Measurements from ENCODE around the gene LMAN2L.

Gene LMAN2L

DNA sequence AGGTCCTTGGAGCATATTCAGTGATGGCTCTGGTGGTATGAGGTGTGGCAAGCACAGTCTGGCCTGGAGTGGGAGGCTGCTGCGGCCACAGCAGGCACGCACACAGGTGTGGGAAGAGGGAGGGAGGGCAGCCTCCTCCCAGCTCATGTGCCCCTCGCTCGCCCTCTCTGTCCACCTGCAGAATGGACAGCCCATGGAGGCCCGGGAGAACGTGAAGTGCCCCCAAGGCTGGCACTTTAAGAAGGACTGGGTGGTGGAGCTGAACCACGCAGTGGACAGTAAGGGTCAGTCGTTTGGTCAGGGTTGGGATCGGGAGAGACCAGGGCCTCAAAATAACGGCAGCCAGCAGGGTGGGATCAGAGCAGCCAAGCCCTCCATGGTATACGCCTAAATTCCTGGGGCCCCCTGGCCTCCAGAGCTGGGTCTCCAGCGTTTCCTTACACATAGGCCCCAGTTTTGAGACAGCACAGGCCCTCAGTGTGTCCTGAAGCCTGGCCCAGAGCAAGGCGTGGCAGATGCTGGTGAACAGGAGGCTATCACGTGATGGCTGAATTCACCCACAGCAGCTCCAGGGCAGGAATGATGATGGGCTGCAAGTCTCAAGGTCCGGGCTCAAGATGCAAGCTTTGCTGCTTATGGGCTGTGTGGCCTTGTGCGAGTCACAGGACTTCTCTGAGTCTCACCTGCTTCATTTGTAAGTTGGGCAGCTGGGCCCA is 49.4 kb downstream of the LMAN2L start:
- no peak for DNase-seq (ENCODE audit: low read depth, low spot score)
- in situ Hi-C loops (cut with HindIII; ENCODE audit: low sequenced_read_pairs) = loop anchor here (25.0 kb wide), 1 partner anchor 122 kb away; the partner anchor contains the start of gene CNNM3
- TF ChIP-seq, protein P1, sequence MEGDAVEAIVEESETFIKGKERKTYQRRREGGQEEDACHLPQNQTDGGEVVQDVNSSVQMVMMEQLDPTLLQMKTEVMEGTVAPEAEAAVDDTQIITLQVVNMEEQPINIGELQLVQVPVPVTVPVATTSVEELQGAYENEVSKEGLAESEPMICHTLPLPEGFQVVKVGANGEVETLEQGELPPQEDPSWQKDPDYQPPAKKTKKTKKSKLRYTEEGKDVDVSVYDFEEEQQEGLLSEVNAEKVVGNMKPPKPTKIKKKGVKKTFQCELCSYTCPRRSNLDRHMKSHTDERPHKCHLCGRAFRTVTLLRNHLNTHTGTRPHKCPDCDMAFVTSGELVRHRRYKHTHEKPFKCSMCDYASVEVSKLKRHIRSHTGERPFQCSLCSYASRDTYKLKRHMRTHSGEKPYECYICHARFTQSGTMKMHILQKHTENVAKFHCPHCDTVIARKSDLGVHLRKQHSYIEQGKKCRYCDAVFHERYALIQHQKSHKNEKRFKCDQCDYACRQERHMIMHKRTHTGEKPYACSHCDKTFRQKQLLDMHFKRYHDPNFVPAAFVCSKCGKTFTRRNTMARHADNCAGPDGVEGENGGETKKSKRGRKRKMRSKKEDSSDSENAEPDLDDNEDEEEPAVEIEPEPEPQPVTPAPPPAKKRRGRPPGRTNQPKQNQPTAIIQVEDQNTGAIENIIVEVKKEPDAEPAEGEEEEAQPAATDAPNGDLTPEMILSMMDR (IDR thresholded peaks at IDR 0.05; ENCODE audit: low read depth, low read length) = no peak
- H3K4me3 ChIP-seq (ENCODE audit: low read depth, low read length) = no peak overlapping the region

DNA sequence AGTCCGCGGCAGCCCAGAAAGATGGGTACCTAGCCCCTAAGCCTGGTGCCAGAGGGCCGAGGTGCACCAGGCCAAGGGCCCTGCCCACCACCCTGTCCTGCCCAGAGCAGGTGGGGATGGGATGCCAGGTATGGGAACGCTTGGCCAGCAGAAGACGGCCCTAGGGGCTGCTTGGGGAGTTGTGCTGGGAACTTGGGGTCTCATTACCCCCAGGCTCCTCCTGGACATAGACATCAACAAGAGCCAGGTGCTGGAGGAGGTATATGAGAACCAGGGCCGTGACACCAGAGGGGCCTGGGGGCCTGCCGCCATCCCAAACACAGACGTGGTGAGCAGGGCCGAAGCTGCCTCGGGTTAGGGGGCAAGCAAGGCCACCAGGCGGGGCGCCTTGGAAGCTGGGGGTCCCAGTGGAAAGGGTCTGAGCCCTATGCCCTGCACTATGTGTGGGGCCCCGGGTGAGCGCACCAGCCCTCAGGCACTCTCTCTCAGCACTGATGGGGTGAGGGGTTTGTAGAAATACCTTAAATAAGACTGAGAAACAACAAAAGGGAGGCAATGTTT is 50.4 kb downstream of the LMAN2L start:
- H3K4me3 ChIP-seq (ENCODE audit: low read depth, low read length) = no peak overlapping the region
- TF ChIP-seq, protein P1 (IDR thresholded peaks at IDR 0.05; ENCODE audit: low read depth, low read length) = no peak
- no peak for DNase-seq (ENCODE audit: low read depth, low spot score)
- in situ Hi-C loops (cut with HindIII; ENCODE audit: low sequenced_read_pairs) = loop anchor here (25.0 kb wide), 1 partner anchor 123 kb away; the partner anchor contains the start of gene CNNM3

DNA sequence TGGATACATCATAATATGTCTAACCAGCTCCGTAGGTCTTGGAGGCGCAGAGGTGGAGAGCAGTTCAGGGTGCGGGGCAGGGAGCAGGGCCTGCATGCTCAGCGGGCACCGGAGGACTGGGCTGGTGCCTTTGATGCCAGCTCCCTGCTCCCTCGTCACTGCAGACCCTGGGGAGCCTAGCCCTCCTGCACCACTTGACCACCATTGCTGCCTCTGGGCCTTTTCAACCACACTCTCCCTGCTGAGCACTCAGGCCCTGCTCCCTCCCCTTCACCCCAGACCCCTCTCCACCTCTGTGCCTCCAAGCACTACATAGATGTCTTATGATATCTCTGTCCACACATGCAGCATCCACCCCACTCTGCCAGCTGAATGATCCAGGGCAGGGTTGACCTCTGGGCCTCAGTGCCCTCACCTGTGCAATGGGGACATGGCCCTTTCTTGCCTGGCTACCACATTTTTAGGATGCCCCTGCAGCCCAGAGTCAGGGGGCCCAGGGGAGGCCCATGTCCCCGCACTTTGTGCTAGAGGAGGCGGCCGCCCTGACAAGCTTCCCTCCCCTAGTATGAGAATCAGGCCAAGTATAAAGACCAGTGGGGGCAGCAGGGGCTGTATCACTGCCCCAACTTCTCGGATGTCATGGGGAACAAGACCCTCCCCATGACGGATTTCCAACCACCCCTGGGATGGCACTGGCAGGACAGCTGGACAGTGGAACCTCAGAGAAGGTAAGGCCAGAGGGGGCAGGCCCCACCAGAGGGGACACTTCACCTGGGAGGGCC is 51.0 kb downstream of the LMAN2L start:
- in situ Hi-C loops (cut with HindIII; ENCODE audit: low sequenced_read_pairs) = loop anchor here (25.0 kb wide), 1 partner anchor 123 kb away; the partner anchor contains the start of gene CNNM3
- H3K4me3 ChIP-seq (ENCODE audit: low read depth, low read length) = no peak overlapping the region
- no peak for DNase-seq (ENCODE audit: low read depth, low spot score)
- TF ChIP-seq, protein P1 (IDR thresholded peaks at IDR 0.05; ENCODE audit: low read depth, low read length) = no peak

DNA sequence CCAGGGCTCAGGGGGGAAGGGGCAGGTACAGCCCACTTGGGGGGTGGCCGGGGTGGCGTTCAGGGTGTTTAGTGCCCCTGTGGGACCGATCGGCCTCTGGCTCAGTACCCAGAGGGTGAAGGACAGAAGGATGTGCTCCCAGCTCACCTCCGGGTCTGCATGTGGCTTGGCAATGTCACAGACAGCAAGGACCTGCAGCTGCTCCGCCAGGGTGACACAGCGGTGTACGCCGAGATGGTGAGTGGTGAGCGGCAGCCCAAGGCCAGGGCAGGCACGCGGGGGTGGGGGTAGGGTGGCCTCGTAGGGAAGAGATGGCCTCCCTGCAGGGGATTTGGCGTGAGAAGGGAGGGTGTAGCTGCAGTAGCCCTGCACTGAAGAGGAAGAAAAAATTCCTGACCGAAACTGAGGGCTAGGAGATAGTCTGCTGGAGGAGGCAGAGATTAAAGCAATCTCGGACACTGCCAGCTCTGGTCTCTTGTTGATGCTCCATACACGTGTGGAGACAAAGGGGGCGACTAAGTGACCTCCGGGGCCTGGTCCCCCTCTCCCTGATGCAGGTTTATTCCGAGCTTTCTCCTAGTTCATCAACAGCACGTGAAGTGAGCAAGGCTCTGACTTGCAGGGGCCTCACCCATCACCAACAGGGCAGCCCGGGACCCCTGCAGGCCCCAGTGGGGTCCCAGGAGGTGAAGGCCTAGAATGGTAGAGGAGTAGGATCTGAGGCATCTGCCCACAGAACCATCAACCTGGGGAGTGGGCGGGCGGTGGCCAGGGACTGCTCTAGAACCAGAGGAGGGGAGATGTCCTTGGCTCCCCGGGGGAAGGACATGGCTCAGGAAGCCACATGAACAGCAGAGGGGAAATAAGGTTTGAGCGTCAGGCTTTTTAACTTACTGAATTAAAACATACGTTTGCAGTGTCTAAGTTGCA is 51.9 kb downstream of the LMAN2L start:
- H3K4me3 ChIP-seq (ENCODE audit: low read depth, low read length) = no peak overlapping the region
- in situ Hi-C loops (cut with HindIII; ENCODE audit: low sequenced_read_pairs) = loop anchor here (25.0 kb wide), 1 partner anchor 124 kb away; the partner anchor contains the start of gene CNNM3
- TF ChIP-seq, protein P1 (IDR thresholded peaks at IDR 0.05; ENCODE audit: low read depth, low read length) = no peak
- DNase-seq (ENCODE audit: low read depth, low spot score) = no peak

DNA sequence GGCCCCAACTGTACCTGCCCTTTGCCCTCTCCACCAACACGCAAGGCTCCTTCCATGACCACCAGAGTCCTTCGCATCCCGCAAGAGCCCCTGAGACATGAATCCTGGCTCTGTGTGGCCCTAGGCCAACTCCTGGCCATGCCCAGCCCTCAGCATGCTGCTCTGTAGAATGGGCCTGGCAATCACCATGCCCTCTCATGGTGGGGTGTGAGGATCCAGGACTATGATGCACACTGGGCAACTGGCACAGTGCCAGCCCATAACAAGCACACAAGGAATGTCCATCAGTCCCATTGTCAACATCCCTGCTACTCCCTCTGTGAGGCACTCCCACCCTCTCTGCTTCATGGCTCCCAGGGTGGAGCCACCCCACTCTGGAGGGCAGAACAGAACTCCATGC is 52.6 kb downstream of the LMAN2L start:
- TF ChIP-seq, protein P1 (IDR thresholded peaks at IDR 0.05; ENCODE audit: low read depth, low read length) = no peak
- no peak for DNase-seq (ENCODE audit: low read depth, low spot score)
- in situ Hi-C loops (cut with HindIII; ENCODE audit: low sequenced_read_pairs) = loop anchor here (25.0 kb wide), 1 partner anchor 125 kb away; the partner anchor contains the start of gene CNNM3
- no peak overlapping the region for H3K4me3 ChIP-seq (ENCODE audit: low read depth, low read length)

Data from astrocyte of the spinal cord (primary cell).